Heart left ventricle (tissue), 13 donors: ENCODE data around the gene C1QBP.

Source experiments
- POLR2A ChIP-seq, 2 donors: fragments of 450-650 bp; IDR thresholded peaks; one replicate each; pipeline ENCODE4 v1.6.1; 2017; ENCODE audit warnings: antibody characterized with exemption in 2 of 2, mild to moderate bottlenecking in 2 of 2, moderate library complexity in 2 of 2
- TF ChIP-seq, protein P1 (sequence below), 12 donors: fragments of 200-600 bp; sonication (generic) in 4 of 12; IDR thresholded peaks; one replicate each; pipeline versions ENCODE4 v1.5.0 to v1.8.0; 2018 to 2022; ENCODE audit warnings: antibody characterized with exemption in 12 of 12, mild to moderate bottlenecking in 5 of 12
- donor health status: ischemic (EF 13 %, LVEDD 7.1; RV severe dilation, severe dysfunction).
- donor health status: DM: no; HTN: yes; CAD: no.
- donor health status: DM: no; HTN: no; CAD: no.
- donor health status: ischemic (EF 25% LVEDD 6.9; RV normal size, moderate dysfunction).
- donor health status: ischemic (EF 25% LVEDD 5.7; RV mildly dilated, moderate dysfunction).
- donor health status: ischemic (EF 35%, LVEDD 5.7; RV mildly dilated, moderate dysfunction).
- donor health status: nonischemic (EF 11% LVEDD 7.7; RV severe dilation, severe dysfunction).
- donor health status: DM: yes; HTN: yes; CAD: no.
- donor health status: PGD.
- donor health status: ischemic (EF 29% LVEDD 5.4; RV normal size, mild dysfunction).
- donor health status: nonischemic (EF 23%, LVEDD 6.1; RV moderate dilation, normal function).

DNA sequence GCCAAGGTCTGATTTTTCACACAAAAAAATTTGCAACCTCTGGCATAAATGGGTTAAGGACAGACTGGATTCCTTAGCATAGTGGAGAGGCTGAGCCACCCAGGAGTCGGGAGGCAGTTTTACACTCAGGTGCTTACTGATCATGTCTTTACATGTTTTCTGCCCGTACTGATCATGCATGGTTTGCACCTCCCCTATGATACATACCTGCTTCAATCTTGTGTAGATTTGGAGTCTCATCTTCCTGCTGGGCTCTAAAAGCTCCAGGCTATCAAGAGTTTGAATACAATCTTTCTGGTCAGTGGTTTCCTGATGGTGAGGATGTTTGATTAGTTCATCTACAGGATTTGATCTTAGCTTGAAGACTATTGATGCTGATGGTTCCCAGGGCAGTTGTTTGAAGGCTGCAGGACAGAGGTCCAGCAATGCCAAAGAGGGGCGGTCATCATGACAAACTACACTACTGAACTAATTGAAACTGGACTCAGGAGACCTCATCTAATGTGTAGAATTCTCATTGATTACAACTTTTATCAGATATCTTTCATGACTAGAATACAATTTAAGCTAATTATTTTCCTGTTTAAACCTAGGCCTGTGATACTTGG lies 6.9 kb downstream of the C1QBP start:
- TF ChIP-seq, protein P1, sequence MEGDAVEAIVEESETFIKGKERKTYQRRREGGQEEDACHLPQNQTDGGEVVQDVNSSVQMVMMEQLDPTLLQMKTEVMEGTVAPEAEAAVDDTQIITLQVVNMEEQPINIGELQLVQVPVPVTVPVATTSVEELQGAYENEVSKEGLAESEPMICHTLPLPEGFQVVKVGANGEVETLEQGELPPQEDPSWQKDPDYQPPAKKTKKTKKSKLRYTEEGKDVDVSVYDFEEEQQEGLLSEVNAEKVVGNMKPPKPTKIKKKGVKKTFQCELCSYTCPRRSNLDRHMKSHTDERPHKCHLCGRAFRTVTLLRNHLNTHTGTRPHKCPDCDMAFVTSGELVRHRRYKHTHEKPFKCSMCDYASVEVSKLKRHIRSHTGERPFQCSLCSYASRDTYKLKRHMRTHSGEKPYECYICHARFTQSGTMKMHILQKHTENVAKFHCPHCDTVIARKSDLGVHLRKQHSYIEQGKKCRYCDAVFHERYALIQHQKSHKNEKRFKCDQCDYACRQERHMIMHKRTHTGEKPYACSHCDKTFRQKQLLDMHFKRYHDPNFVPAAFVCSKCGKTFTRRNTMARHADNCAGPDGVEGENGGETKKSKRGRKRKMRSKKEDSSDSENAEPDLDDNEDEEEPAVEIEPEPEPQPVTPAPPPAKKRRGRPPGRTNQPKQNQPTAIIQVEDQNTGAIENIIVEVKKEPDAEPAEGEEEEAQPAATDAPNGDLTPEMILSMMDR (IDR thresholded peaks at IDR 0.05), result no peak
- TF ChIP-seq POLR2A (IDR thresholded peaks at IDR 0.05), result no peak
